MCF 10A (cell line): ENCODE data around the gene KCND2. TPM values are rescaled to one million over a fixed set of nuclear protein-coding genes. Genes with fewer than 3 reads are reported as not detected.

Experiments
- BruUV-seq: library from RNA; stranded (reverse); fragments of 400-500 nt; replicated peaks from 2 replicates; lab custom pipeline; 2021; lab: Mats Ljungman, UMichigan
- CTCF ChIA-PET: fragments of 300-600 bp; sonication (Branson Sonifier 250); formaldehyde crosslinking; extraction: SDS; loops from one replicate; lab custom pipeline; 2021; ENCODE audit warnings: antibody characterized with exemption, inconsistent platforms; lab: Yijun Ruan, JAX
- POLR2A ChIA-PET: fragments of 300-600, 350-650 bp; sonication (Branson Sonifier 250); formaldehyde crosslinking; extraction: SDS; loops from one replicate; lab custom pipeline; 2020; ENCODE audit warnings: antibody characterized with exemption, inconsistent platforms; lab: Yijun Ruan, JAX
- DNase-seq: peaks from one replicate; pipeline ENCODE4 v3.0.0-alpha.2; 2018; ENCODE audit not compliant: unreplicated experiment
- H3K27ac Mint-ChIP-seq: one replicate; pipeline ENCODE4 v1.8.0; 2022; ENCODE audit warnings: mild to moderate bottlenecking, low read depth, mixed read lengths; ENCODE audit not compliant: unreplicated experiment
- H3K27me3 Mint-ChIP-seq: one replicate; pipeline ENCODE4 v1.8.0; 2022; ENCODE audit warnings: mixed read lengths; ENCODE audit not compliant: insufficient read depth, unreplicated experiment
- H3K36me3 Mint-ChIP-seq: one replicate; pipeline ENCODE4 v1.8.0; 2022; ENCODE audit warnings: mild to moderate bottlenecking, moderate library complexity, mixed read lengths; ENCODE audit not compliant: insufficient read depth, unreplicated experiment
- H3K4me1 Mint-ChIP-seq: one replicate; pipeline ENCODE4 v1.8.0; 2022; ENCODE audit warnings: mixed read lengths; ENCODE audit not compliant: insufficient read depth, unreplicated experiment
- H3K4me3 Mint-ChIP-seq: one replicate; pipeline ENCODE4 v1.8.0; 2022; ENCODE audit warnings: mild to moderate bottlenecking, moderate library complexity, mixed read lengths; ENCODE audit not compliant: unreplicated experiment
- H3K9me3 Mint-ChIP-seq: one replicate; pipeline ENCODE4 v1.8.0; 2022; ENCODE audit warnings: mixed read lengths; ENCODE audit not compliant: unreplicated experiment
- intact Hi-C: fragments of 100-400 bp; cut with micrococcal nuclease; formaldehyde crosslinking; loops from 2 replicates; pipeline ENCODE4 v1.14.1; 2022
- total RNA-seq: library from RNA; stranded (reverse); gene quantifications from 2 replicates; pipeline ENCODE4 v1.2.3, GENCODE V29; 2022
- TF ChIP-seq, protein P1 (sequence below): fragments of 200-600 bp; IDR thresholded peaks from one replicate; pipeline ENCODE4 v1.8.0; 2022; ENCODE audit warnings: antibody characterized with exemption, mild to moderate bottlenecking; ENCODE audit not compliant: unreplicated experiment

Gene KCND2
- total RNA-seq, 1 experiment from 2014 or later = not detected

DNA sequence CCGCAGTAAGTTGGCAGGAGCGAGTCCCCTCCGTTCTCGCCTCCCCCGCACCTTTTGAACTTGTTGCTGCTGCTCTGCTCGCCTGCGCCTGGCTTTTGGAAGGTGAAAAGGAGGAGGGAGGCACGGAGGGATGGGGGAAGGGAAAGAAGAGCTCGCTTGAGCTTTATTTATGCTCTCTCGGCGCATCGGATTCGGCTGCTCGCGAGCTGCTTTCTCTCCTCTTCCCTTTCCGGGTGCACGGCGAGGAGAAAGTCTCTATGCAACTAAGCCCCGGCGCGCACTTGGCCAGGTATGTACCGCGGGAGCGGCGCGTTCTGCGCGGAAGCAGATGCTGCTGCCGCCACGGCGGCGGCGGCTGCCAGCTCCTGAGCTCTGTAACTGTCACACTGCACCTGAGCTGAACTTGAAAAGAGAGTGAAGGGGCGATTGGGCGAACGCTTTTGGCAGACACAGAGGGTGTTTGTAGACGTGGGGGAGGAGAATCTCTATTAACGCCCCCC is 551 bp downstream of the KCND2 start:
- Mint-ChIP-seq H3K27me3 (peaks cover 72% of the 10 kb centered on the region), H3K4me3 (no peak overlapping the region), H3K9me3 (no peaks in the 10 kb centered on the region), H3K4me1 (no peaks in the 10 kb centered on the region), H3K36me3 (no peaks in the 10 kb centered on the region), H3K27ac (no peak overlapping the region)
- ChIA-PET POLR2A (no interaction called here), CTCF (interaction anchor here (0.6 to 1.0 kb wide), 3 partner anchors 88 to 338 kb away, joined by 3 to 6 read pairs (median 4); no protein-coding TSS in a partner anchor)
- intact Hi-C loops = no loop called here
- DNase-seq = no peak
- no TSS peak for BruUV-seq
- TF ChIP-seq, protein P1, sequence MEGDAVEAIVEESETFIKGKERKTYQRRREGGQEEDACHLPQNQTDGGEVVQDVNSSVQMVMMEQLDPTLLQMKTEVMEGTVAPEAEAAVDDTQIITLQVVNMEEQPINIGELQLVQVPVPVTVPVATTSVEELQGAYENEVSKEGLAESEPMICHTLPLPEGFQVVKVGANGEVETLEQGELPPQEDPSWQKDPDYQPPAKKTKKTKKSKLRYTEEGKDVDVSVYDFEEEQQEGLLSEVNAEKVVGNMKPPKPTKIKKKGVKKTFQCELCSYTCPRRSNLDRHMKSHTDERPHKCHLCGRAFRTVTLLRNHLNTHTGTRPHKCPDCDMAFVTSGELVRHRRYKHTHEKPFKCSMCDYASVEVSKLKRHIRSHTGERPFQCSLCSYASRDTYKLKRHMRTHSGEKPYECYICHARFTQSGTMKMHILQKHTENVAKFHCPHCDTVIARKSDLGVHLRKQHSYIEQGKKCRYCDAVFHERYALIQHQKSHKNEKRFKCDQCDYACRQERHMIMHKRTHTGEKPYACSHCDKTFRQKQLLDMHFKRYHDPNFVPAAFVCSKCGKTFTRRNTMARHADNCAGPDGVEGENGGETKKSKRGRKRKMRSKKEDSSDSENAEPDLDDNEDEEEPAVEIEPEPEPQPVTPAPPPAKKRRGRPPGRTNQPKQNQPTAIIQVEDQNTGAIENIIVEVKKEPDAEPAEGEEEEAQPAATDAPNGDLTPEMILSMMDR = no peak

DNA sequence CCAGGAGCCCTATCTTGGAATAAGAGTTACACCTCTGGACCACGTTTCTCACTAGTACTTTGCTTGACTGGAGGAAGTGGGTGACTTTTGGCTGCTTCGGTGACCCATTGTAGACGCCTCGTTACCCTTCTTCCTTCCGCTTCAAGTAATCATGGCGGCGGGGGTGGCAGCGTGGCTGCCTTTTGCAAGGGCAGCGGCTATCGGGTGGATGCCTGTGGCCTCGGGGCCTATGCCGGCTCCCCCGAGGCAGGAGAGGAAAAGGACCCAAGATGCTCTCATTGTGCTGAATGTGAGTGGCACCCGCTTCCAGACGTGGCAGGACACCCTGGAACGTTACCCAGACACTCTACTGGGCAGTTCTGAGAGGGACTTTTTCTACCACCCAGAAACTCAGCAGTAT is 1.5 kb downstream of the KCND2 start:
- H3K27ac Mint-ChIP-seq = no peak overlapping the region
- POLR2A ChIA-PET = no interaction called here
- TF ChIP-seq, protein P1 = no peak
- BruUV-seq = no TSS peak
- CTCF ChIA-PET = interaction anchor here (0.6 kb wide), 1 partner anchor 339 kb away, joined by 4 read pairs; no protein-coding TSS in a partner anchor
- no peaks in the 10 kb centered on the region for H3K9me3 Mint-ChIP-seq
- no peaks in the 10 kb centered on the region for H3K36me3 Mint-ChIP-seq
- no peak for DNase-seq
- no peaks in the 10 kb centered on the region for H3K4me1 Mint-ChIP-seq
- intact Hi-C loops = no loop called here
- no peak overlapping the region for H3K4me3 Mint-ChIP-seq
- H3K27me3 Mint-ChIP-seq = peaks cover 71% of the 10 kb centered on the region

DNA sequence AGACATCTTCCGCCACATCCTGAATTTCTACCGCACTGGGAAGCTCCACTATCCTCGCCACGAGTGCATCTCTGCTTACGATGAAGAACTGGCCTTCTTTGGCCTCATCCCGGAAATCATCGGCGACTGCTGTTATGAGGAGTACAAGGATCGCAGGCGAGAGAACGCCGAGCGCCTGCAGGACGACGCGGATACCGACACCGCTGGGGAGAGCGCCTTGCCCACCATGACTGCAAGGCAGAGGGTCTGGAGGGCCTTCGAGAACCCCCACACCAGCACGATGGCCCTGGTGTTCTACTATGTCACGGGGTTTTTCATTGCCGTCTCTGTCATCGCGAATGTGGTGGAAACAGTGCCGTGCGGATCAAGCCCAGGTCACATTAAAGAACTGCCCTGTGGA is 1.9 kb downstream of the KCND2 start:
- ChIA-PET POLR2A (no interaction called here), CTCF (no interaction called here)
- no peak for DNase-seq
- Mint-ChIP-seq H3K27me3 (peaks cover 67% of the 10 kb centered on the region), H3K27ac (no peak overlapping the region), H3K4me1 (no peaks in the 10 kb centered on the region), H3K9me3 (no peaks in the 10 kb centered on the region), H3K4me3 (no peak overlapping the region), H3K36me3 (no peaks in the 10 kb centered on the region)
- TF ChIP-seq, protein P1 = no peak
- no TSS peak for BruUV-seq
- intact Hi-C loops = no loop called here

DNA sequence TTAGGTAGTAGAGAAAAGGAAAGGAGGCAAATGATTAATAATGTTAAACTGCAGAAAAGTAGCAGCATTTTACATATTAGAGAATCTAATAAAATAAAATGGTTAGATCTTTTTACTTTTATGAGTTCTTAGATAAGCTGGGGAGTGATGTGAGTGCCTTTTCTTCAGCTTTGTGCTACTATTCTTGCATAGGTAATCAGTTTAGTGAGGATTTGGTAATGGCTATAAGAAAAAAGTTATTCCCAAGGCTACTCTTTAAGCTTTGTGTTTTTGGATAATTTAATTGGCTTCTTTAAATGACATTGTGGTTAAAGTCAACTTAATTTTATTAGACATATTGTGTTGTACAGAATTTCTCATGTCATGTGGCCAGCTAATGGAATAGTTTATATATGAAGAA is 3.7 kb downstream of the KCND2 start:
- DNase-seq = no peak
- Mint-ChIP-seq H3K36me3 (no peaks in the 10 kb centered on the region), H3K27me3 (peaks cover 48% of the 10 kb centered on the region), H3K9me3 (no peaks in the 10 kb centered on the region), H3K27ac (no peak overlapping the region), H3K4me1 (no peaks in the 10 kb centered on the region), H3K4me3 (no peak overlapping the region)
- intact Hi-C loops = no loop called here
- no TSS peak for BruUV-seq
- TF ChIP-seq, protein P1 = no peak
- ChIA-PET CTCF (interaction anchor here (0.9 kb wide), 1 partner anchor 12 kb away, joined by 3 read pairs; no protein-coding TSS in a partner anchor), POLR2A (no interaction called here)
